Activated naive CD4-positive, alpha-beta T cell treated with anti-CD3 and anti-CD28 coated beads for 36 hours (primary cell): Measurements from ENCODE around the gene FUT9. TPM values are rescaled to one million over a fixed set of nuclear protein-coding genes. Genes with fewer than 3 reads are reported as not detected.

Source experiments
- CTCF ChIA-PET: fragments of 350-600 bp; sonication (Branson Sonifier 250); formaldehyde crosslinking; loops from one replicate; lab custom pipeline; 2021; ENCODE audit warnings: antibody characterized with exemption; lab: Charles Lee
- DNase-seq: peaks from one replicate; pipeline ENCODE4 v3.0.0-alpha.2; 2020
- H3K27ac Mint-ChIP-seq: one replicate; pipeline ENCODE4 v1.8.0; 2021; ENCODE audit warnings: mild to moderate bottlenecking, mixed read lengths
- H3K27me3 Mint-ChIP-seq: one replicate; pipeline ENCODE4 v1.8.0; 2021; ENCODE audit warnings: low read depth, mixed read lengths
- H3K36me3 Mint-ChIP-seq: one replicate; pipeline ENCODE4 v1.8.0; 2021; ENCODE audit warnings: low read depth, mixed read lengths
- H3K4me1 Mint-ChIP-seq: one replicate; pipeline ENCODE4 v1.8.0; 2021; ENCODE audit warnings: low read depth, mixed read lengths
- H3K4me3 Mint-ChIP-seq: one replicate; pipeline ENCODE4 v1.8.0; 2021; ENCODE audit warnings: mild to moderate bottlenecking, moderate library complexity, mixed read lengths
- H3K9me3 Mint-ChIP-seq: one replicate; pipeline ENCODE4 v1.8.0; 2021; ENCODE audit warnings: mixed read lengths
- intact Hi-C: fragments of 100-400 bp; cut with micrococcal nuclease; formaldehyde crosslinking; loops from one replicate; pipeline ENCODE4 v1.15.1; 2023
- total RNA-seq, 2 experiments: library from RNA; stranded (reverse); gene quantifications; one replicate each; pipeline ENCODE4 v1.2.3, GENCODE V29; 2021

FUT9 gene
- total RNA-seq, 2 experiments from 2014 or later: not detected

- intact Hi-C loops: no loop called here
- Mint-ChIP-seq H3K4me1 (peaks cover 3% of the 10 kb centered on the region), H3K36me3 (peaks cover 2% of the 10 kb centered on the region), H3K9me3 (peaks cover 2% of the 10 kb centered on the region), H3K27me3 (peaks cover 34% of the 10 kb centered on the region), H3K27ac (no peak overlapping the region), H3K4me3 (no peak overlapping the region)
- CTCF ChIA-PET: no interaction called here
- DNase-seq: no peak
Measured at GRCh38 chr6:96014846-96015517, 792 bp upstream of the FUT9 start.

DNA sequence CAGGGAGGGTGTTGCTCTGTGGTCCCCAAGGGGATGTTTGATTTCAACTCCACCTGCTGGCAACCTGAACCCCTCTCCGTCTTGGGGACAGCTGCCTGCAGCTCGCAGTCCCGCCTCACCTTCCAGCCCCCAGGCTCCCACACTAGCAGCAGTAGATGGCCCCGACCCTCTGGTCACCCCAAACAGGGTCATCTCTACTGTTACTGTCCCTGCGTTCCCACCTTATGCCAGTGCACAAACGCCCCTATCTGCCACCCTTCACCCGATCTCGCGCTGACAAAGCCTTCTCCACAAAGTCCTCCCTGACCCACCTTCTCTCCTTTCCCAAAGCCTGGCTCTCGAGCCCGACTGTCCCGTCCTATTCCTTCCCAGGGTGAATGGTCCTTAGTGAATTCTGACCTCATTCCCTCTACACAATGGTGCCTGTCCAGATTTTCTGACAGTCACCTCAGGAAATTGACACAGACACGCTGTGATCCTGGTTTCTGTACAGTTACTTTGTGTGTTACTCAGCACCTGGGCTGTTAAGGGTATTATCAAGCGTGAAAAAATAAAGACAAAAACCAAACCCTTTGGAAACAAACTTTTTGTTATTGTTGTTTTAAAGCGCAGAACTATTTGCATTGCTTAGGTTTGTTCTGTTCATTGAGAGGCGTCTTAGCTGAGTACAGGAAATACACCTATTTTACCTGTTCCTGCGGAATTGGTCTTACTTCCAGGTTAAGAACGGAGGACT, 728 bp downstream of the FUT9 start:
- Mint-ChIP-seq H3K4me1 (peaks cover 3% of the 10 kb centered on the region), H3K27me3 (peaks cover 34% of the 10 kb centered on the region), H3K27ac (no peak overlapping the region), H3K4me3 (no peak overlapping the region), H3K9me3 (peaks cover 2% of the 10 kb centered on the region), H3K36me3 (peaks cover 2% of the 10 kb centered on the region)
- no peak for DNase-seq
- CTCF ChIA-PET: no interaction called here
- intact Hi-C loops: no loop called here

DNA sequence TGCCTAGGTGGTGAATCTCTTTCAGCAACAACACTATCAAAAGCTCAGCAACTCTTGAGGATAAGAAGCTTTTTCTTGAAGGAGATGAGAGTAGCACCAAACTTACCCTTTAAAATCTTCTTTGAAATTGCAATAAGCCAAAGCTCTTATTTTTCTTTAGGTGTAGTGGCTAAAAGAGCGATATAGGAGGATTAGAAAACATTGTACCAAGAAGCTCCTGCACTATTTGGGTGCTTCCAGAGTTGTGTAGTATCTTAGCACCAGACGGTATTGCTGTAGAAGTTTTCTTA, 1.2 kb downstream of the FUT9 start:
- CTCF ChIA-PET: no interaction called here
- peaks cover 32% of the 10 kb centered on the region for H3K27me3 Mint-ChIP-seq

GRCh38 chr6:96022225-96022624, 6.5 kb downstream of the FUT9 start:
- CTCF ChIA-PET: no interaction called here
- Mint-ChIP-seq H3K4me3 (no peak overlapping the region), H3K4me1 (no peaks in the 10 kb centered on the region), H3K36me3 (no peaks in the 10 kb centered on the region), H3K27me3 (peaks cover 5% of the 10 kb centered on the region), H3K9me3 (no peaks in the 10 kb centered on the region), H3K27ac (no peak overlapping the region)
- intact Hi-C loops: no loop called here
- DNase-seq: no peak

More for the DNA sequence above, 1.2 kb downstream of the FUT9 start:
- intact Hi-C loops: no loop called here
- DNase-seq: no peak
- Mint-ChIP-seq H3K9me3 (no peaks in the 10 kb centered on the region), H3K4me3 (no peak overlapping the region), H3K27ac (no peak overlapping the region), H3K36me3 (peaks cover 2% of the 10 kb centered on the region), H3K4me1 (peaks cover 3% of the 10 kb centered on the region)

DNA sequence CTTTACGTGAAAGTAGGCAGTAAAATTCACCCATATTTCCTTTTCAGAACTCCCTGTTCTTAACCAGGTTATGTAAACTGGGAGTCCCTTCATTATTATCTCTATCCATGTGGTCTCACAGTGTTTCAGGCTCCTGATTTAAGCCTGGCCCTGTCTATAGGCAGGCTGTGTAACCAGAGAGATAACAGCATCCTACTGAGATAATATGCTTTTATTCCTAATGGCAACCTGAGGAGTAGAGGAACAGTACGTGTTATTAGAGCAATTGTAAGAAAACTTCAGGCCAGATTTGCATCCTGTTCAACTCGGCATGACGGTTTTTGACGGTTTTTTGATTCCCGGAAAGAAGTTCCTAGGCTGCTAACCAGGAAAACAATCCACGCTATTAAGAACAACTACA, 16.9 kb downstream of the FUT9 start:
- Mint-ChIP-seq H3K27me3 (no peaks in the 10 kb centered on the region), H3K4me1 (no peaks in the 10 kb centered on the region), H3K9me3 (no peaks in the 10 kb centered on the region), H3K4me3 (no peak overlapping the region), H3K27ac (no peak overlapping the region), H3K36me3 (no peaks in the 10 kb centered on the region)
- intact Hi-C loops: no loop called here
- CTCF ChIA-PET: no interaction called here
- no peak for DNase-seq

GRCh38 chr6:96051555-96051954, 35.8 kb downstream of the FUT9 start:
- no peak overlapping the region for H3K27ac Mint-ChIP-seq

GRCh38 chr6:96058082-96058481, 42.3 kb downstream of the FUT9 start:
- Mint-ChIP-seq H3K9me3 (no peaks in the 10 kb centered on the region), H3K27ac (no peak overlapping the region), H3K4me3 (no peak overlapping the region), H3K4me1 (no peaks in the 10 kb centered on the region), H3K36me3 (no peaks in the 10 kb centered on the region), H3K27me3 (no peaks in the 10 kb centered on the region)
- CTCF ChIA-PET: interaction anchor here (0.7 kb wide), 1 partner anchor 13 kb away, joined by 4 read pairs; no protein-coding TSS in a partner anchor
- no peak for DNase-seq
- intact Hi-C loops: no loop called here

More at GRCh38 chr6:96051555-96051954, 35.8 kb downstream of the FUT9 start:
- H3K9me3 Mint-ChIP-seq: peaks cover 2% of the 10 kb centered on the region
- no peaks in the 10 kb centered on the region for H3K36me3 Mint-ChIP-seq
- H3K4me3 Mint-ChIP-seq: no peak overlapping the region
- CTCF ChIA-PET: no interaction called here
- no peak for DNase-seq
- intact Hi-C loops: no loop called here
- H3K4me1 Mint-ChIP-seq: no peaks in the 10 kb centered on the region
- H3K27me3 Mint-ChIP-seq: no peaks in the 10 kb centered on the region

GRCh38 chr6:96059586-96059985, 43.8 kb downstream of the FUT9 start:
- CTCF ChIA-PET: no interaction called here

DNA sequence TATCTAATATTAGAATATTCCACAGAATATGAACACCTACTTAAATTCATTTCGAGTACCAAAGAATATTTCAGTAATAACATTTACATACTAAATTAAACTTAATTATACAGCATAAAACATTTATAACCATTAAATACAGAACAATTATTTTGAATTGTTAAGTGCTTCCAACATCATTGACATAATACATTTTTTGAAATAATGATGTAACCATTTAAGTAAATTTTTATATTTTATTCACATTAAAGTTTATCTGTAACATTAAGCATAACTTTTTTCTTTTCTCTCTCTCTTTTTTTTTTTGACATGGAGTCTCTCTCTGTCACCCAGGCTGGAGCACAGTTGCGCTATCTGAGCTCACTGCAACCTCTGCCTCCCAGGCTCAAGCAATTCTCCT, 44.5 kb downstream of the FUT9 start:
- no peak for DNase-seq
- Mint-ChIP-seq H3K27me3 (no peaks in the 10 kb centered on the region), H3K4me1 (no peaks in the 10 kb centered on the region), H3K4me3 (no peak overlapping the region), H3K9me3 (no peaks in the 10 kb centered on the region), H3K36me3 (no peaks in the 10 kb centered on the region), H3K27ac (no peak overlapping the region)
- CTCF ChIA-PET: no interaction called here
- intact Hi-C loops: no loop called here

More at GRCh38 chr6:96059586-96059985, 43.8 kb downstream of the FUT9 start:
- Mint-ChIP-seq H3K36me3 (no peaks in the 10 kb centered on the region), H3K9me3 (no peaks in the 10 kb centered on the region), H3K4me1 (no peaks in the 10 kb centered on the region), H3K27me3 (no peaks in the 10 kb centered on the region), H3K4me3 (no peak overlapping the region), H3K27ac (no peak overlapping the region)
- intact Hi-C loops: no loop called here
- DNase-seq: no peak

DNA sequence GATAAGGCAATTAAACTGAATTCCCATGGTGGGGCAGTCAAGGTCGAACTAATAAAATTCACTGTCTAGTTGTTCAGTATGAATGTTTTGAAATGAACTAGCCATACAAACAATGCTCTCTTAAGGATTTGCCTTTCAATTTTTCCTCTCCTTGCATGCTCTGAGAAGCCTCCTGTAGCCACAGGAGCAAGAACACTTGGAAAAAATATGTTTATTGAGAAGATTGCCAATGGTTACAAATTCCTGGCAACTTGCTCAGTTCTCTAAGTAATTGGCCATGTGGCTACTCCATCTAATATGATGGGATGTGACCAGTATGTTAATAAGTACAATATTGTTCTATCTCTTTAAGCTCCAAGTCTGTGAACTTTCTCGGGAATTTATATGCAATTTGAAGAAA, 49.4 kb downstream of the FUT9 start:
- no peak for DNase-seq
- intact Hi-C loops: no loop called here
- H3K4me3 Mint-ChIP-seq: no peak overlapping the region
- peaks cover 2% of the 10 kb centered on the region for H3K9me3 Mint-ChIP-seq
- no peaks in the 10 kb centered on the region for H3K27me3 Mint-ChIP-seq
- CTCF ChIA-PET: no interaction called here
- no peaks in the 10 kb centered on the region for H3K36me3 Mint-ChIP-seq
- H3K4me1 Mint-ChIP-seq: no peaks in the 10 kb centered on the region
- no peak overlapping the region for H3K27ac Mint-ChIP-seq

DNA sequence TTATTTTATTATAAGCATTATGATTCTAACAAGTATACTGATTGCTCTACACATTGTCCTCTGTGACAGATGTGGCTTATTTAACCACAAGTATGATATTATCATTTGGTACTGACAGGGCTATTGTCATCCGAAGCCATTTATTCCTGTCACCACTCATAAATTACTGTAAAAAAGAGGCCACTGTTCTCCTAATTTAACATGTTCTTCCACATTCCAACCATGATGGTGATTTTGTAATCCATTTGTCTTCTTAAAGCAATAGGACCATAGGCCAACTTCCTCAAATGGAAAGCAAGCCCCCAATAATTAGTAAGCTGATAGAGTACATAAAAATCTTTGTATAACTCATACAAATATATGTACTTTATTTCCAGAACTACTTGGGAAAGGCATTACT, 50.6 kb downstream of the FUT9 start:
- no peak overlapping the region for H3K4me3 Mint-ChIP-seq
- no peak for DNase-seq
- no peaks in the 10 kb centered on the region for H3K4me1 Mint-ChIP-seq
- intact Hi-C loops: no loop called here
- no peak overlapping the region for H3K27ac Mint-ChIP-seq
- H3K27me3 Mint-ChIP-seq: no peaks in the 10 kb centered on the region
- peaks cover 2% of the 10 kb centered on the region for H3K9me3 Mint-ChIP-seq
- H3K36me3 Mint-ChIP-seq: no peaks in the 10 kb centered on the region
- CTCF ChIA-PET: no interaction called here

DNA sequence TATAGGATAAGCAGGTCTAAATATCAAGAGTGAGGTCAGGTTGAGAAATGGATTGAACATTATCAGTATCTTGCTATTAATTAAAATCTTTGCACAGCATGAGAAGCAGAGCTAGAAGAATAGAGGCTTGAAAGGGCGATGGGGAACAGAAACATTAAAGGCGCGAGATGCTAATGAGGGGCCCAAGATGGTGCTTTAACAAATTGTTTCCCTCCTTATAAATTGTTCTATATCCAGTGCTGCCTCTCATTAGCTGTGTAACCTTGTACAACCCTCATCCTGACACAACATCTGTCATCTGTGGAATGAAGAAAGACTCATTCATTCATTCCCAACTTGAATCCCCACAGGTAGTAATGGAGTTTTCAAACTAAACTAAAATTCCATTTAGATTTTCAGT, 57.8 kb downstream of the FUT9 start:
- CTCF ChIA-PET: no interaction called here
- no peaks in the 10 kb centered on the region for H3K4me1 Mint-ChIP-seq
- intact Hi-C loops: no loop called here
- no peak overlapping the region for H3K4me3 Mint-ChIP-seq
- H3K27ac Mint-ChIP-seq: no peak overlapping the region
- no peaks in the 10 kb centered on the region for H3K9me3 Mint-ChIP-seq
- no peaks in the 10 kb centered on the region for H3K27me3 Mint-ChIP-seq
- no peaks in the 10 kb centered on the region for H3K36me3 Mint-ChIP-seq
- no peak for DNase-seq

- intact Hi-C loops: no loop called here
- H3K4me1 Mint-ChIP-seq: no peaks in the 10 kb centered on the region
- no peaks in the 10 kb centered on the region for H3K9me3 Mint-ChIP-seq
- H3K4me3 Mint-ChIP-seq: no peak overlapping the region
- H3K27ac Mint-ChIP-seq: no peak overlapping the region
- no peaks in the 10 kb centered on the region for H3K27me3 Mint-ChIP-seq
- CTCF ChIA-PET: no interaction called here
- no peak for DNase-seq
- no peaks in the 10 kb centered on the region for H3K36me3 Mint-ChIP-seq
Measured at GRCh38 chr6:96074006-96074405, 58.2 kb downstream of the FUT9 start.
